Ovary (tissue), 9 donors: ENCODE data around the gene SRSF8. TPM values are rescaled to one million over a fixed set of nuclear protein-coding genes. Genes with fewer than 3 reads are reported as not detected.

Experiments
- DNase-seq, 5 donors: peaks; one replicate each; pipeline ENCODE4 v3.0.0-alpha.2; 2019 to 2020
- H3K27ac ChIP-seq, 2 donors: fragments of 200-600 bp; one replicate each; pipeline versions ENCODE4 v1.5.1 to v1.8.0; 2019 to 2022
- H3K27me3 ChIP-seq: fragments of 200-600 bp; one replicate; pipeline ENCODE4 v1.8.0; 2022
- H3K36me3 ChIP-seq: fragments of 200-600 bp; sonication (generic); one replicate; pipeline ENCODE4 v1.5.1; 2019
- H3K4me1 ChIP-seq: one replicate; pipeline ENCODE4 v1.8.1; 2013; ENCODE audit warnings: mild to moderate bottlenecking, moderate library complexity; ENCODE audit not compliant: insufficient read depth
- H3K4me3 ChIP-seq: fragments of 200-600 bp; sonication (generic); one replicate; pipeline ENCODE4 v1.5.1; 2017
- H3K9me3 ChIP-seq, 2 donors: fragments of 200-600 bp in 1 of 2; sonication (generic) in 1 of 2; one replicate each; pipeline versions ENCODE4 v1.5.1 to v1.8.1; 2013 to 2019; ENCODE audit warnings: mild to moderate bottlenecking in 1 of 2, moderate library complexity in 1 of 2
- EP300 ChIP-seq: sonication (generic); formaldehyde crosslinking; IDR thresholded peaks from one replicate; pipeline ENCODE4 v1.6.1; 2017; ENCODE audit warnings: antibody characterized with exemption
- POLR2A ChIP-seq: fragments of 450-650 bp; IDR thresholded peaks from one replicate; pipeline ENCODE4 v1.6.1; 2017; ENCODE audit warnings: antibody characterized with exemption, mild to moderate bottlenecking, moderate library complexity
- WGBS, 3 donors: extraction: QIAGEN DNeasy Blood & Tissue Kit in 1 of 3; methylation state at CpG; one replicate each; pipeline versions ENCODE4 v1.1.5 to v1.1.7; 2013 to 2017; 5-methylcytosine and 5-hydroxymethylcytosine counted together
- intact Hi-C, 4 donors: fragments of 100-400 bp; cut with DNase I; formaldehyde crosslinking; loops; one replicate each; pipeline versions ENCODE4 v1.11.0 to v1.15.1; 2022 to 2023
- polyA plus RNA-seq, 2 donors: library from polyadenylated mRNA; stranded (reverse); fragments of 200-250 nt in 1 of 2; fragments of 350-450 nt in 1 of 2; fragmentation: Illumina TruSeq in 1 of 2; extraction: RNeasy Lipid Tissue Mini Kit (QIAGEN cat#74804) in 1 of 2; gene quantifications; one replicate each; pipeline ENCODE4 v1.2.3, GENCODE V29; 2013 to 2014
- total RNA-seq, 7 donors: library from RNA; depleted of rRNA in 2 of 7; stranded (reverse); fragments of >200 nt in 2 of 7; fragmentation: NEBNext Ultra II Directional in 3 of 7; extraction: Animal tissue kit (Norgen Biotek cat#: 25700) in 3 of 7; gene quantifications; one replicate each; pipeline versions ENCODE4 v1.1.0 to v1.2.4, GENCODE V29; 2016 to 2023
- TF ChIP-seq, protein P1 (sequence below), 3 donors: fragments of 450-650 bp in 2 of 3; fragments of 200-600 bp in 1 of 3; IDR thresholded peaks; one replicate each; pipeline versions ENCODE4 v1.5.1 to v1.8.0; 2016 to 2022; ENCODE audit warnings: antibody characterized with exemption in 3 of 3, mild to moderate bottlenecking in 1 of 3
- donor health status: DM: no; HTN: no; CAD: no; lungs with moderate emphysema.
- donor health status: DM: no; HTN: no; CAD: no.
- donor health status: Bipolar disorder and iron deficiency.
- donor health status: DM: yes; HTN: yes; CAD: no.
- donor health status: DM: no; HTN: no; CAD: no.
- donor health status: DM: yes; HTN: yes; CAD: no.

The SRSF8 gene
- total and polyA plus RNA-seq, 9 donors: 39.0 to 79.6 (median 58.8) TPM

DNA sequence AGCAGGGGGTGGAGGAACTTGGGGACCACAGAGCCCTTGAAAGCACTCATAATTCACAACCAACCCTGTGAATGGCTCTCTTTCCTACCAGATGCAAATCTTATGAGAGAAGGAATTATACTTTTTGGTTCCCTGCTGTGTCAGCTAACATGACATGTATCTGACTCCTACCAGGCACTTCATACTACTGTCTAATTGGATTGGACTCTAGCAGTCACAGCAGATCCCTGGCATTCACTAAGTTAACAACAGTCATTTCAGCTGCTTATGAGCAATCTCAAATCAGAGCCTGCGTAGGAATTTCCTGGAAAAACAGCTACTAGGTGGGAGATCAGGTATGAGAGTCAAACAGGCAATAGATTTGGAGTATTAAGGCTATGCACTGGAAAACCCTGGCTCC lies 11.8 kb downstream of the SRSF8 start:
- Histone ChIP-seq H3K4me3 (no peak overlapping the region), H3K27ac (no peak overlapping the region), H3K4me1 (peaks cover 16% of the 10 kb centered on the region), H3K9me3 (no peaks in the 10 kb centered on the region), H3K36me3 (no peaks in the 10 kb centered on the region), H3K27me3 (no peaks in the 10 kb centered on the region)
- no peak for DNase-seq
- intact Hi-C loops: loop anchor here in 2 of 4 donors (1.0 to 10.0 kb wide), 2 partner anchors 10 to 686 kb away; no protein-coding TSS in a partner anchor
- TF ChIP-seq, protein P1, sequence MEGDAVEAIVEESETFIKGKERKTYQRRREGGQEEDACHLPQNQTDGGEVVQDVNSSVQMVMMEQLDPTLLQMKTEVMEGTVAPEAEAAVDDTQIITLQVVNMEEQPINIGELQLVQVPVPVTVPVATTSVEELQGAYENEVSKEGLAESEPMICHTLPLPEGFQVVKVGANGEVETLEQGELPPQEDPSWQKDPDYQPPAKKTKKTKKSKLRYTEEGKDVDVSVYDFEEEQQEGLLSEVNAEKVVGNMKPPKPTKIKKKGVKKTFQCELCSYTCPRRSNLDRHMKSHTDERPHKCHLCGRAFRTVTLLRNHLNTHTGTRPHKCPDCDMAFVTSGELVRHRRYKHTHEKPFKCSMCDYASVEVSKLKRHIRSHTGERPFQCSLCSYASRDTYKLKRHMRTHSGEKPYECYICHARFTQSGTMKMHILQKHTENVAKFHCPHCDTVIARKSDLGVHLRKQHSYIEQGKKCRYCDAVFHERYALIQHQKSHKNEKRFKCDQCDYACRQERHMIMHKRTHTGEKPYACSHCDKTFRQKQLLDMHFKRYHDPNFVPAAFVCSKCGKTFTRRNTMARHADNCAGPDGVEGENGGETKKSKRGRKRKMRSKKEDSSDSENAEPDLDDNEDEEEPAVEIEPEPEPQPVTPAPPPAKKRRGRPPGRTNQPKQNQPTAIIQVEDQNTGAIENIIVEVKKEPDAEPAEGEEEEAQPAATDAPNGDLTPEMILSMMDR (IDR thresholded peaks at IDR 0.05): no peak
- TF ChIP-seq EP300 (no peak), POLR2A (no peak)
- 83 to 94% (median 85%) methylated on average over 1 of the region's 1 CpG for WGBS, 3 donors

DNA sequence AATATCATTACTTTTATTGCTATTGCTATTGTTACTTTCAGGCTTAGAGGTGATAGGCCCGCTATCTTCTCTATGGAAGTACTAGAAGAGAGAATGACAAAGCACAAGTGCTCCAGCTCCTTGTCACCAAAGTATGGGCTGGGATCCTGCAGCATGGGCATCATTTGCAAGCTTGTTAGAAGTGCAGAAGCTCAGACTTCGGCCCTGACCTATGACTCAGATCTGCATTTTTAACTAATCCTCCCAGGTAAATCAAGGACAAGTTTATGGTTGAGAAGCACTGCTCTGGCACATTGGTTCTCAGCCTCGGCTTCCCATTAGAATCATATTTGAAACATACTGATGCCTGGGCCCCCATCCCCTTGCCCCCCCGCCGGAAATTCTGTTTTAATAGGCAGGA lies 14.3 kb downstream of the SRSF8 start:
- Histone ChIP-seq H3K27ac (no peak overlapping the region), H3K9me3 (no peaks in the 10 kb centered on the region), H3K27me3 (no peaks in the 10 kb centered on the region), H3K4me1 (peaks cover 3% of the 10 kb centered on the region), H3K36me3 (no peaks in the 10 kb centered on the region), H3K4me3 (no peak overlapping the region)
- no peak for DNase-seq
- intact Hi-C loops: no loop called here
- no peak for TF ChIP-seq EP300
- TF ChIP-seq, protein P1 (IDR thresholded peaks at IDR 0.05): no peak
- no peak for TF ChIP-seq POLR2A
- 56 to 66% (median 62%) methylated on average over 5 of the region's 5 CpGs for WGBS, 3 donors

DNA sequence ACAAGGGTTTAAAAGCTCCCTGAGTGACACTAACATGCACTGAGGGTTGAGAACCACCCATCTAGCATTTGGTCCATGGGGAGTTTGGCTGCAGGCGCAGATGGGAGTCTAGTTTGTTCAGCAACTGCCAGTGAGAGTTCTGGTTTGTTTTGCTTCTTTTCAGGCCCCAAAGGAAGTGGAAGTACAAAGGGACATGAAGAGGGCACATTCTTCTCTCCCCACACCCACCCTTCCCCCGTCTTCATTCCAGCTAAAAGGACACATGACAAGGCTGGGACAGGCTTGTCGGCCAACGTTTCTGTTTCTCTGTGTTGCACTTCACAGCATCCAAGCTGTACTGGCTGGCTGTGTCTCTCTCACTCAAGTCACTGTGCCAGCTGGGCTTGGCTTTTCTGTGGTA lies 14.7 kb downstream of the SRSF8 start:
- H3K36me3 ChIP-seq: no peaks in the 10 kb centered on the region
- no peak overlapping the region for H3K4me3 ChIP-seq
- H3K9me3 ChIP-seq: no peaks in the 10 kb centered on the region
- TF ChIP-seq, protein P1 (IDR thresholded peaks at IDR 0.05): no peak
- TF ChIP-seq EP300: no peak
- TF ChIP-seq POLR2A: no peak
- H3K27me3 ChIP-seq: no peaks in the 10 kb centered on the region
- no peak overlapping the region for H3K27ac ChIP-seq
- intact Hi-C loops: no loop called here
- 41 to 52% (median 41%) methylated on average over 4 of the region's 4 CpGs for WGBS, 3 donors
- peaks cover 2% of the 10 kb centered on the region for H3K4me1 ChIP-seq
- DNase-seq: no peak

DNA sequence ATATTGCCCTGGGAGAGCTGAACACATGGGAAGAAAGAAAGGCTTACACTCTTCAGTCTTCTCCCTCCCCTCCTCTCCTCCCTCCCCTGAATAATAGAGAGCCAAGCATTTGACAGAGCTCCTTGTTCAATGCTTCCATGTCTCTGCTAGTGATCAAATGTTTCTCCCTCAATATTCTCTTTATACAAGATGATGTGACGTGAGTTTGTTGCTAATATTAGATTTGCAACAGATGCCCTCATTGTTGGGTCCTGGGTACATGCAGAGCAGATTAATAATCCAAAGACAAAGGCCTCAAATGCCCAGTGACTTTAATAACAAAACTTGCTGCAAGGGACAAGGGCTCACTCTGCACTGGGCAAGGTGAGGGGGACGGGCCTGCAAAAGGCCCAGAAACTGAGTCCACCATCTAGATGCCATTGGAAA lies 15.9 kb downstream of the SRSF8 start:
- Histone ChIP-seq H3K36me3 (no peaks in the 10 kb centered on the region), H3K27me3 (no peaks in the 10 kb centered on the region), H3K4me3 (no peak overlapping the region), H3K27ac (no peak overlapping the region), H3K9me3 (no peaks in the 10 kb centered on the region), H3K4me1 (no peaks in the 10 kb centered on the region)
- 90 to 96% (median 91%) methylated on average over 2 of the region's 2 CpGs for WGBS, 3 donors
- no peak for TF ChIP-seq EP300
- no peak for TF ChIP-seq POLR2A
- TF ChIP-seq, protein P1 (IDR thresholded peaks at IDR 0.05): no peak
- intact Hi-C loops: no loop called here
- DNase-seq: no peak
